HG03175 (cell line): Measurements from ENCODE around the gene KLRD1.
"Not testable (repeated sequence)": the region's sequence is repeated elsewhere in the genome, so short reads cannot be mapped to it uniquely, and the experiment has no call there.

Experiments
- ATAC-seq: cut with Tn5 transposase; IDR thresholded peaks from one replicate; pipeline ENCODE4 v1.9.1; 2021; ENCODE audit warnings: mild to moderate bottlenecking, moderate library complexity; ENCODE audit not compliant: unreplicated experiment

KLRD1 gene

DNA sequence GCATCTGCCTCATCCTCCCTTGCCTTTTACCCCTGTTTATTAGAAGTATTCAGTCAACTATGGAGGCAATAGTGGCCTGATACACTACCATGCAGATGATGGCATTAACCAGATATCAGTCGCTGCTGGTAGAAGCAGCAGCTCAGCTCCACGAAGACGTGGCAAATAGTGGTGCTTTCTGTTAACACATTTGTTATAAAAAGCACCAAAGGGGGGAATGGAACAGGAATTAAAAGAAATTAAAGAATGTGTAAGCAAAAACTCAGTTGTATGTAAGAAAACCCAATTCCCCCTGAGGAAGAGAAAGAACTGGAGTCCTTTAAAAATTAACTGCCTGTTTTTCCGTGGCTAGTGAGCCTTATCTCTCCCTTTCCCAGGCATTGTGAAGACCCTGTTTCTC is 60.0 kb downstream of the KLRD1 start:
- not testable (repeated sequence) for ATAC-seq

DNA sequence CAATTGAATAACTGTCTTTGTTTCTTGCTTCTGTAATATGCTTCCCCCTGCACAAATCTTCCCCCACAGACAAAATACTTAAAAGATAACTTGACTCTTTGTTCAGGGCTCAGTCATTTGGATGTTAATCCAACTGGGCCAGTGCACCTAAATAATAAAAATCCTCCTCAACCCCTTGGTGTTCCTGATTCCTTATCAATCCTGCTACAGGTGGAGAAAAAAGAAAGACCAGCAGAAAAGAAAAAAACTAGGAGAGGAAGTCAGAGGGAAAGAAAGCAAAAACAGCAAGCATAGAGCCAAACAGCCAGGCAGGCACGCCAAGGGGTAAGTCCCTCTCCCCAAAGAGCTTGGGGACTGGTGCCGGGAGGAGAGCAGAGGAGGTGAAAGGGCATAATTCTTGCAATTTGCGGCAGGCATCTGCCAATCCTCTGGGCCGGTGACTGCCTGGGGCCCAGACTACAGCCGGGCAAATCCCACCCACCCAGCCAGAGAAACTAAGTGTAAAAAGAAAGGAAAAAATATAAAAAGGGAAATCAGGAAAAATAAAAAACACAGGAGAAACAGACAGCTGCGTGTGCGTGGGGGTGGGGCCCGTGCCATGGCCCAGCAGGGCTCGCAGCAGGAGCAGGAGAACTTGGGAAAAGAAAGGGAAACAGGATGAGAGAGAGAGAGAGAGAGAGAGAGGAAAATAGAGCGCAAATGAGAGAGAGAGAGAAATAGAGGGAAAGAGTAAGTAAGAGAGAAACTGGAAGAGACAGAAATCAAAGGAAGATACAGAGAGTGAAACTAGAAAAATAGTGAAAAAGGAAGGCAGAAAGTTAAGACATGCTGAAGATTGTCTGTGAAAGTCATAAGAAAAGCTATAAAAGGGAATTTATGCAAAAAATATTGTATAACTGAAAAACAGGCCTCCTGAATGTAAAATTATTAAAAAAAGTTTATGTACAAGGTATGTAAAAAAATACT is 60.8 kb downstream of the KLRD1 start:
- ATAC-seq, result no peak

DNA sequence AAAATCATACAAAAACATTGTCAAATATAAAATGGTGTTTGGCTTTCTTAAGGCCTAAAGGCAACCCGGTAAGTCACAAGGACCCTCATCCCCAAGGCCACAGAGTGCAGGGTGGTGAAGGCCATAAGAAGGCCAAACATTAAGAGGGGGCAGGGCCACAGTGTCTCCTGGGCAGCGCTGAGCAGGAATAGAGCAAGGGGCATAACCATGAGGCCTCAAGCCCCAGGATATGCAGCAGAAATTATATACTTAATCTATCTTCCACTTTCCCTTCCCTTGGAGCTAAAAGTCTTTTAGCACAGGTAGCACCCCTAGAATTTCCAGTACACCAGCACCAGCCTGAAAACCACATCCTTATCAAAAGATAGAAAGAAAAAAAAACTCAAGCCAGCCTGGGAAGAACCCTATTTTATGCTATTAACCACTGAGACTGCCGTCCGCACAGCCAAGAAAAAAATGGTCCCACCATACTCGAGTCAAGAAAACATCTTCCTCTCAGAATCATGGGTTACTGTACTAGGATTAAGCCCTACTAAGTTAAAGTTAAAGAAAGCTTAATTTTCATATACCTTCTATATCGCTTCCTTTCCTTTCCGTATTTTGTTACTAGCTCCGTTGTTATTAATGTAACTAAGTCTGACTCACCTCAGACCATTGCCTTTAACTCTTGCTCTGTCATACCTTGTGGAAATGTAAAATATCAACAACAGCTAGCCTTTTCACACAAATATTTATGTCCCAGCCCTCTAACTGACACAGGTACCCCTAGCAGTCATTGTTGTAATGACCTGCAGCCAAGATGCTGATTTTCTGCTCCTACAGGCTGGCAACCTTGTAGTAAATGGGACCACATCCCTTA is 62.1 kb downstream of the KLRD1 start:
- ATAC-seq, result no peak

DNA sequence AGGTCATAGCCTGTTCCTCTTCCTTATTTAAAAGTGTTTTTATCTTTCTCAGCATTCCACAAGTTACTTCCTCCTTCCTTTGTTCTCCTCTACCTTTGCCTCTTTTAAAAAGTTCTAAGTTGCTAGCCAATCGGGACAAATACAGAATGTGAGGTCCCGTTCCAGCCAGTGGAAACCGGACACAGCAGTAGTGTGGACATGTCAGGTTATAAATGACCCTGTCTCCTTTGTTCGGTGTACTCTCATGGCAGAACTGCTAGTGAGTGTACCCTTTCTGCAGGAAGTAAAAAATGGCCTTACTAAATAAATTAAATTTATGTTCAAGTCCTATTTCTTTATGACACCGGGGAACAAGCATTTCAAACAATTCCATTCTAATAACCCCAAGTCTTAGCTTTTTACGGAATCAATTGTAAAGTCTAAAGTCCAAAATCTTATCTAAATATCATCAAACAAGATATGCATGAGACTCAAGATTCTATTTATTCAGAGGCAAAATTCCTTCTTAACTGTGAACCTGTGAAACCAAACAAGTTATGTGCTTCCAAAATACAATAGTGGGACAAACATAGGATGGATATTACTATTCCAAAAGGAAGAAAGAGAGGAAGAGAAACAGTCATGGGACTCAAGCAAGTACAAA is 64.3 kb downstream of the KLRD1 start:
- ATAC-seq, result not testable (repeated sequence)

DNA sequence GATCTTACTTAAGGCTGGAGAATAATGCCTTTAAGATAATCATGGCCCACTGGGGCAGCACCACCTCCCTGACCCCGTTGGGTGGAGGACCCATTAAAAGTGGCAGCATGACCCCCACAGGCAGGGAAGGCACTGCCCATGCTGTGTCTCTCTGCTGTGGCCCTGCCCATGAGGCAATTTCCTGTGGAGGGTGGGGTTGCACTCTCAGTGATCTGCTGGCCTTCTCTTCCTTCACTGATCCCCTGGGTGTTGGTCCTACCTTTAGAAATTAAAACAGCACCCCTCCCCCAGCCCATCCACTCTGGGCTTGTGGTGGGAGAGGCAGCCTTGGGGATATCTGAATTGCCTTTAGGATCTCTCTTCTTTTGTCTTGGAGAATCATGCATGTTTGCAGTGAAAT is 64.9 kb downstream of the KLRD1 start:
- ATAC-seq, result no peak

DNA sequence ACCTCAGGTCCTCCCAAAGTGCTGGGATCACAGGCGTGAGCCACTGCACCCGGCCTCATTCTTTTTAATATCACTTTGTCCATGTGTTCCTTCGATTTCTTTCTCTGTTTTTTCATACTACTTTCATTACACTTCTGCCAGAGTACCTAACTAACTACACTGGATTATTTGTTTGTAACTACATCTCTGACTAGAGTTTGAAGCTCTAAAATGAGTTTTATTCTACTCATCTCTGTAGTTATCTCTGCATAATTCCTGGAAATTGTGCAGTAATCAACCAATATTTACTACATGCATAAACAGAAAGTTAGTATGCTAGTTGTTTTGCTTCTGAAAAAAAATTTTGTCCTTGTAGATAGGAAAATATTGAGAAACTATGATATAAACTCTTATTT is 67.0 kb downstream of the KLRD1 start:
- no peak for ATAC-seq

DNA sequence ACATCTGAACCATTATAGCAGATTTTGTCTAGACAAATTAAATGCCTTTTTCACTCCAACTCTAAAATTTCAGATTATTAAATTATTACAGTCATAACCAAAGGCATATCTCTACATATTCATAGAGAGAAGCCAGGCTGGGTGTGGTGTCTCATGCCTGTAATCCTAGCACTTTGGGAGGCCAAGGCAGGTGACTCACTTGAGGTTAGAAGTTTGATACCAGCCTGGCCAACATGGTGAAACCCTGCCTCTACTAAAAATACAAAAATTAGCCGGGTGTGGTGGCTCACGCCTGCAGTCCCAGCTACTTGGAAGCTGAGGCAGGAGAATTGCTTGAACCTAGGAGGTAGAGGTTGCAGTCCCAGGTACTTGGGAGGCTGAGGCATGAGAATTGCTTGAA is 71.1 kb downstream of the KLRD1 start:
- ATAC-seq, result not testable (repeated sequence)
